Heart left ventricle (tissue), 13 donors: ENCODE results near the gene KCNAB2.

Experiments
- POLR2A ChIP-seq, 2 donors: fragments of 450-650 bp; IDR thresholded peaks; one replicate each; pipeline ENCODE4 v1.6.1; 2017; ENCODE audit warnings: antibody characterized with exemption in 2 of 2, mild to moderate bottlenecking in 2 of 2, moderate library complexity in 2 of 2
- TF ChIP-seq, protein P1 (sequence below), 12 donors: fragments of 200-600 bp; sonication (generic) in 4 of 12; IDR thresholded peaks; one replicate each; pipeline versions ENCODE4 v1.5.0 to v1.8.0; 2018 to 2022; ENCODE audit warnings: antibody characterized with exemption in 12 of 12, mild to moderate bottlenecking in 5 of 12
- donor health status: ischemic (EF 13 %, LVEDD 7.1; RV severe dilation, severe dysfunction).
- donor health status: DM: no; HTN: yes; CAD: no.
- donor health status: DM: no; HTN: no; CAD: no.
- donor health status: ischemic (EF 25% LVEDD 6.9; RV normal size, moderate dysfunction).
- donor health status: ischemic (EF 25% LVEDD 5.7; RV mildly dilated, moderate dysfunction).
- donor health status: ischemic (EF 35%, LVEDD 5.7; RV mildly dilated, moderate dysfunction).
- donor health status: nonischemic (EF 11% LVEDD 7.7; RV severe dilation, severe dysfunction).
- donor health status: DM: yes; HTN: yes; CAD: no.
- donor health status: PGD.
- donor health status: ischemic (EF 29% LVEDD 5.4; RV normal size, mild dysfunction).
- donor health status: nonischemic (EF 23%, LVEDD 6.1; RV moderate dilation, normal function).

DNA sequence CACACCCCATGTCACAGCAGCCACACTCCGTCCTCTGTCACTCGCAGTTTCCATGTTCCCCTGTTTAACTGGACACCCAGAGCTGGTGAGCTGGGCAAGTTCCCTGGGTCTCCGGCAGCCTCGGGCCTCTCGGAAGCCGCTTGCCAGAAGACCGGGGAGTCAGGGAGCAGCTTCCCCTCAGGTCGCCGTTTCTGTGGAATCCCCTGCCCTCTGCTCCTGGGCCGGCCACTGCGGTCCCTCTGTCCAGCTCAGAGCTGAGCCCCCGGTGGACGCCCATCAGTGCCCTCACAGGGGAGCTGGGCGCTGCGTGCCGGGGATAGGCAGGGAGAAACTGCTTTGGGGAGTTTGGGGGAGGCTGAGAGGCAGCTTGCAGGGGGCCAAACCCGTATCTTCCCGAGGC lies 37.7 kb downstream of the KCNAB2 start:
- TF ChIP-seq, protein P1, sequence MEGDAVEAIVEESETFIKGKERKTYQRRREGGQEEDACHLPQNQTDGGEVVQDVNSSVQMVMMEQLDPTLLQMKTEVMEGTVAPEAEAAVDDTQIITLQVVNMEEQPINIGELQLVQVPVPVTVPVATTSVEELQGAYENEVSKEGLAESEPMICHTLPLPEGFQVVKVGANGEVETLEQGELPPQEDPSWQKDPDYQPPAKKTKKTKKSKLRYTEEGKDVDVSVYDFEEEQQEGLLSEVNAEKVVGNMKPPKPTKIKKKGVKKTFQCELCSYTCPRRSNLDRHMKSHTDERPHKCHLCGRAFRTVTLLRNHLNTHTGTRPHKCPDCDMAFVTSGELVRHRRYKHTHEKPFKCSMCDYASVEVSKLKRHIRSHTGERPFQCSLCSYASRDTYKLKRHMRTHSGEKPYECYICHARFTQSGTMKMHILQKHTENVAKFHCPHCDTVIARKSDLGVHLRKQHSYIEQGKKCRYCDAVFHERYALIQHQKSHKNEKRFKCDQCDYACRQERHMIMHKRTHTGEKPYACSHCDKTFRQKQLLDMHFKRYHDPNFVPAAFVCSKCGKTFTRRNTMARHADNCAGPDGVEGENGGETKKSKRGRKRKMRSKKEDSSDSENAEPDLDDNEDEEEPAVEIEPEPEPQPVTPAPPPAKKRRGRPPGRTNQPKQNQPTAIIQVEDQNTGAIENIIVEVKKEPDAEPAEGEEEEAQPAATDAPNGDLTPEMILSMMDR (IDR thresholded peaks at IDR 0.05), result no peak
- no peak for TF ChIP-seq POLR2A (IDR thresholded peaks at IDR 0.05)
